Measurements from ENCODE around the gene ATXN3. TPM values are rescaled to one million over a fixed set of nuclear protein-coding genes. Genes with fewer than 3 reads are reported as not detected.

Gene ATXN3
- total RNA-seq, 1 experiment from 2014 or later, result 27.6 TPM

- TF ChIP-seq ELF1 (IDR thresholded peaks at IDR 0.05; ENCODE audit: borderline replicate concordance, low read depth) (no peak), POLR2AphosphoS5 (IDR thresholded peaks at IDR 0.05; ENCODE audit: low read depth, low read length) (no peak), RAD21 (IDR thresholded peaks at IDR 0.05; ENCODE audit: low read depth) (no peak), ZBTB33 (IDR thresholded peaks at IDR 0.05; ENCODE audit: extremely low read depth, insufficient replicate concordance, low read length) (no peak), ZFX (IDR thresholded peaks at IDR 0.05) (no peak), CTCF (IDR thresholded peaks at IDR 0.05 in 2 of 3, conservative IDR thresholded peaks at IDR 0.05 in 1 of 3; ENCODE audit: borderline replicate concordance in 1 of 3, insufficient read depth in 1 of 3, low read depth in 2 of 3, low read length in 2 of 3) (no peak), CEBPB (IDR thresholded peaks at IDR 0.05; ENCODE audit: low read depth) (no peak), ATF3 (IDR thresholded peaks at IDR 0.05) (no peak), JUND (IDR thresholded peaks at IDR 0.05) (no peak), EZH2phosphoT487 (IDR thresholded peaks at IDR 0.05; ENCODE audit: borderline replicate concordance) (no peak), SIN3A (IDR thresholded peaks at IDR 0.05; ENCODE audit: low read depth) (no peak), MAX (IDR thresholded peaks at IDR 0.05) (no peak), EGR1 (IDR thresholded peaks at IDR 0.05; ENCODE audit: low read depth) (no peak)
- POLR2A ChIA-PET, result no interaction called here
- Histone ChIP-seq H3K79me2 (ENCODE audit: insufficient read depth, low read length) (no peaks in the 10 kb centered on the region), H3K36me3 (ENCODE audit: control insufficient read depth in 1 of 2, insufficient read depth in 2 of 2, low read length in 2 of 2) (peaks cover 42 to 46% of the 10 kb centered on the region in 2 experiments; a peak in 3 of 4 replicates), H3K9me3 (ENCODE audit: control insufficient read depth in 1 of 2, insufficient read depth in 1 of 2, low read depth in 1 of 2, low read length in 2 of 2) (no peaks in the 10 kb centered on the region), H3K4me2 (ENCODE audit: low read length) (no peak overlapping the region), H3K27ac (ENCODE audit: low read depth, low read length) (no peak overlapping the region), H3K9ac (ENCODE audit: low read length) (no peak overlapping the region), H3K4me3 (replicated peaks in 1 of 2; ENCODE audit: low read depth in 1 of 2, low read length in 2 of 2) (no peak overlapping the region), H4K20me1 (ENCODE audit: insufficient read depth) (no peaks in the 10 kb centered on the region), H3K9me2 (ENCODE audit: insufficient read depth) (no peaks in the 10 kb centered on the region), H2AFZ (ENCODE audit: low read depth, low read length, poor library complexity, severe bottlenecking) (no peak overlapping the region), H3K4me1 (ENCODE audit: control insufficient read depth in 1 of 2, insufficient read depth in 2 of 2, low read length in 2 of 2) (no peaks in the 10 kb centered on the region), H3K27me3 (ENCODE audit: insufficient read depth, low read length) (no peaks in the 10 kb centered on the region)
- CTCF ChIA-PET, result interaction anchor here (1.0 kb wide), 1 partner anchor 8 kb away, joined by 3 read pairs; no protein-coding TSS in a partner anchor
- RAD21 ChIA-PET (ENCODE audit: low non-redundant PET in 1 of 2, low total read pairs in 2 of 2, uncharacterized antibody in 2 of 2, unreplicated experiment in 2 of 2), result no interaction called here
- no peak for DNase-seq (ENCODE audit: low read depth, low spot score)
- intact Hi-C loops (cut with micrococcal nuclease), result no loop called here
- no peak for ATAC-seq
- BruUV-seq (replicated peaks), result no TSS peak
These were observed 37.6 kb upstream of the ATXN3 start for GRCh38 chr14:92143962-92144361.
